ENCODE results near the gene P2RX3.
A peak's percentile ranks its signal among the peaks of the same experiment; 100 is the strongest.
"Not testable (repeated sequence)": the region's sequence is repeated elsewhere in the genome, so short reads cannot be mapped to it uniquely, and the experiment has no call there.

P2RX3 gene

GRCh38 chr11:57338142-57338541 lies at the start of gene P2RX3:
Gene P2RX3 (plus strand): TSS chr11:57338352. CDS start chr11:57338551, 199 bp downstream.
- DNase-seq, result no peak

- no peak for DNase-seq
Measured at GRCh38 chr11:57288771-57289579, 49.2 kb upstream of the P2RX3 start.

- no peak for DNase-seq
Measured at GRCh38 chr11:57290288-57290687, 47.9 kb upstream of the P2RX3 start.

GRCh38 chr11:57294225-57295131 lies 43.7 kb upstream of the P2RX3 start:
- no peak for DNase-seq

- not testable (repeated sequence) for DNase-seq
Measured at GRCh38 chr11:57296205-57296604, 41.9 kb upstream of the P2RX3 start.

- DNase-seq, result no peak
Measured at GRCh38 chr11:57297221-57297620, 40.9 kb upstream of the P2RX3 start.

GRCh38 chr11:57299150-57299737 lies 38.9 kb upstream of the P2RX3 start:
- no peak for DNase-seq

GRCh38 chr11:57300785-57301184 lies 37.4 kb upstream of the P2RX3 start:
- no peak for DNase-seq

- no peak for DNase-seq
Measured at GRCh38 chr11:57301711-57302423, 36.3 kb upstream of the P2RX3 start.

GRCh38 chr11:57302489-57302888 lies 35.7 kb upstream of the P2RX3 start:
- no peak for DNase-seq

- no peak for DNase-seq
Measured at GRCh38 chr11:57303280-57303989, 34.7 kb upstream of the P2RX3 start.

- DNase-seq, result peak in 1 of 2 experiments; percentile 21
Measured at GRCh38 chr11:57303990-57304579, 34.1 kb upstream of the P2RX3 start.

GRCh38 chr11:57305523-57305922 lies 32.6 kb upstream of the P2RX3 start:
- DNase-seq, result no peak

- no peak for DNase-seq
Measured at GRCh38 chr11:57306161-57306876, 31.8 kb upstream of the P2RX3 start.

GRCh38 chr11:57306940-57307565 lies 31.1 kb upstream of the P2RX3 start:
- DNase-seq, result no peak

GRCh38 chr11:57307666-57308270 lies 30.4 kb upstream of the P2RX3 start:
- DNase-seq, result no peak

- no peak for DNase-seq
Measured at GRCh38 chr11:57308426-57309060, 29.6 kb upstream of the P2RX3 start.

GRCh38 chr11:57309106-57310059 lies 28.8 kb upstream of the P2RX3 start:
- DNase-seq, result no peak
